ES-I3 (cell line): Measurements from ENCODE around the gene DSTYK.

ENCODE experiments used
- H3K36me3 ChIP-seq: 2 replicates; pipeline ENCODE4 v1.6.1; 2013; ENCODE audit warnings: mild to moderate bottlenecking, low read length, control low read depth, moderate library complexity; ENCODE audit not compliant: insufficient read depth
- H3K4me1 ChIP-seq: 2 replicates; pipeline ENCODE4 v1.6.1; 2013; ENCODE audit warnings: mild to moderate bottlenecking, control low read depth, low read length; ENCODE audit not compliant: insufficient read depth
- H3K9ac ChIP-seq: 2 replicates; pipeline ENCODE4 v1.6.1; 2013; ENCODE audit warnings: low read depth, mild to moderate bottlenecking, low read length, moderate library complexity
- H3K9me3 ChIP-seq: 2 replicates; pipeline ENCODE4 v1.6.1; 2013; ENCODE audit warnings: mild to moderate bottlenecking, low read length, moderate library complexity; ENCODE audit not compliant: control insufficient read depth, insufficient read depth

Gene DSTYK

DNA sequence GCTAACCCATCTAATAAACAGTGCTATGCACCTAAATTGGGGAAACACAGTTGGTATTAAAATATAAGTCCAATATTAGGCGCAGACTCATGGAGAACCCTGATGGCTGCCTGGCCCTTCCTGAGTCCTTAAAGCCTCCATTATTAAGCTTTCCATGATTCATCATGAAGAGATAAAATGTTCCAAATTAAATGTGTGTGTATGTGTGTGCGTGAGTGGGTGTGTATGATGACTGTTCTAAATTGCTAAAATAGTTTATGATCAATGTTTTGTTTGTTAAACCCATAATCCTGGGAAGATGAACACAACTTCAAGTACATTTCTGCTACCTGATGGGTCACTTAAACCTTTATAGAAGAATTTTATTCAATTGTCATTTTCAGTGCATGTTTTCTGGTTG lies 83.5 kb downstream of the DSTYK start:
- Histone ChIP-seq H3K9me3 (no peaks in the 10 kb centered on the region), H3K9ac (no peak overlapping the region), H3K36me3 (no peaks in the 10 kb centered on the region), H3K4me1 (no peaks in the 10 kb centered on the region)

DNA sequence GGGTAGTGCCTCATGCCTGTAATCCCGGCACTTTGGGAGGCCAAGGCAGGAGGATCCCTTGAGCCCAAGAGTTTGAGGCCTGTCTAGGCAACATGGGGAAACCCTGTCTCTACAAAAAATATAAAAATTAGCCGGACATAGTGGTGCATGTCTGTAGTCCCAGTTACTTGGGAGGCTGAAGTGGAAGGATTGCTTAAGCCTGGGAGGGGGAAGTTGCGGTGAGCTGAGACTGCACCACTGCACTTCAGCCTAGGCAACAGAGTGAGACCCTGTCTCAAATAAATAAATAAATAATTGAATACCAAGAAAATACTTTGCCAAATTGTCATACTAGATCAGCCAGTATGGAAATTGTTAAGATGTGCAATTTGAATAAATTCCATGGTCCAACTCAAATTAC lies 83.9 kb downstream of the DSTYK start:
- H3K9me3 ChIP-seq = no peaks in the 10 kb centered on the region
- no peaks in the 10 kb centered on the region for H3K4me1 ChIP-seq
- H3K9ac ChIP-seq = no peak overlapping the region
- no peaks in the 10 kb centered on the region for H3K36me3 ChIP-seq

DNA sequence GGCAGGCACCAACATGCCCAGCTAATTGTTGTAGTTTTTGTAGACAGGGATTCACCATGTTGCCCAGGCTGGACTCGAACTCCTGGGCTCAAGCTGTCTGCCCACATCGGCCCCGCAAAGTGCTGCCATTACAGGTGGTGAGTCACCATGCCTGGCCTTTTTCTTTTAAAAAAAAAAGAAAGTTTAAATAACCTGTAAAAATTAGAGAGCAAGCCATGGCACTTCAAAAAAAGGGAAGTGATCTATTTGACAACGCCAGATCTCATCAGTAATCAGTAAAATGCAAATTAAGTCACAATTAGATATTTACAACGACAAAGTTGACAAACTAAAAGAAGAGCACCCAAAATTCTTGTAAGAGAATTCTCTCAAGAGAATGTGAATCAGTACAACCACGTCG lies 86.8 kb downstream of the DSTYK start:
- Histone ChIP-seq H3K9ac (no peak overlapping the region), H3K36me3 (no peaks in the 10 kb centered on the region), H3K9me3 (no peaks in the 10 kb centered on the region), H3K4me1 (peaks cover 3% of the 10 kb centered on the region; the same call in 1 of the 2 replicates)

DNA sequence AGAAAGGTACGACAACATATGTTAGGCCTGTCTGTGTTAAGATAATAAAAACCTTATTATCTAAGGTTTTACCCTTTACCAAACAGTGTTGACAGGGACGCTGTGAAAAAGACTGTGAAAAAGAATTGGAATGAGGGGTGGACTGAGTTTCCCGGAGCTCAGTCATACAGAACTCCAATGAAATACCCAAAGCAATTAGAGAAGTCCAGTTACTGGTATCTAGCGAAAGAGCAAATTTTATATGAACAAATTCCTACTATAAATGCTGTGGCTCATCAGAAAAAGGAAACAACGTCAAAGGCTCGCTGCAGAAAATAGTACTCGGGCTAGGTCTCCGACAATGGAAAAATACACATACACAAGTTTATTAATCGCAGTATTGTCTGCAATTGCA lies 89.0 kb downstream of the DSTYK start:
- Histone ChIP-seq H3K4me1 (peaks cover 3% of the 10 kb centered on the region; the same call in 1 of the 2 replicates), H3K36me3 (no peaks in the 10 kb centered on the region), H3K9ac (peak overlapping the region; percentile 76), H3K9me3 (no peaks in the 10 kb centered on the region)

DNA sequence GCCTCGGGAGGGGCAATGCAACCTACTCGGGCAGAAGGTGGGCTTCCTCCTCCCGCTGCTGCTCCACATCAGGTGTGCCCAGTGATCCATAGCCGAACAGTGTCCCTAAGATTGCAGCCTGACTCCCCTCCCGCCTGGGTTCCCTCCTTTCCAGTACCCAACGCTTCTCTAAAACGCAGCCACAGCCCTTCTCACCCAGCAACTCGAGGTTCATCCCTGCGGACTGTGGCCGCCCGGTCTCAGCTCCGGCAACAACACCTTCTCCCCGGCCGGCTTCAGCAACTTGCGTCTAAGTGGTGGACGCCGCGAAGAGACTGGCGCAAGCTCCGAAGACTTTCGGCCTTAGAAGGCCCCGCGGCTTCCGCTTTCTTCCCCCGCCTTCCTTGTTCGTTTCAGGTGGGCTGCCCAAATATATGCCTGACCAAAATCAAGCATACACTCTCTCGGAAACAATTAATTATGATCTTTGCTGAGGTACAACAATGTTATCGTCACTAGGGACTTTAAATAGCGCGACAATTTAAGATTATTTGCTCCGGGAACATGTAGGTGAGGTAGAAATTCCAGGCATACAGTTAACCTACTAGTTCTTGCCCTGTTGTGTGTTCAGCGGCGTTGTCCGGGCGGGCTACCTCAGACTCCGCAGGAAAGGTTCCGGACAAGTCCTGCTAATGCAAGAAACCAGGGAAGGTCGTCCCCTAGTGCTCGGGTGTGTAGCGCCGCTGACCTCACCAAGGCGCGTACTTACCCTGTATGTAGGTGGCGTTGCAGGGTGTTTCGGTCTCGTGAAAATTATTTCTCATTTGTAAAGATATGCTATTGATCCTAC lies 89.6 kb downstream of the DSTYK start, which contains the start of gene RBBP5:
RBBP5 (minus strand) TSS at position 319 of the 829 bp plus-strand sequence; CDS start at position 214, 105 bp downstream.
- H3K36me3 ChIP-seq = no peaks in the 10 kb centered on the region
- peak within 1 kb of the TSS; percentile 76 for H3K9ac ChIP-seq

DNA sequence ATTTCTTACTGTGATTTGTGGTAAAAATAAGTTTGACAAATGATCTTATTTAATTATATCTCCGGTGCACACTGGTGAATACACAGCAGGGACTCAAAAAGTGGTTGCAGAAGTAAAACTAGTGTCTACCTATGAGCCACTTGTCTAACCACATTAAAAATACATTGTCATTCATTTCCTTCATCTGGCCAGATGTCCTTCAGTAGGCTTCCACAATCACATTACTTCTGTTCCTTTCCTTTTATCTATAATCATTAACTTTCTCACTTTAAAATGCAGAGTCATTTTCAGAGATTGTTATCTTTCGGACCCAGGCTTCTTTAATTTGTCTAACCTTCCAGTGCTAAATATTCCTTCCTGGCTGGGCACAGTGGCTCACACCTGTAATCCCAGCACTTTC lies 92.8 kb downstream of the DSTYK start:
- H3K36me3 ChIP-seq = peaks cover 2% of the 10 kb centered on the region; the same call in 1 of the 2 replicates
- H3K4me1 ChIP-seq = peaks cover 3% of the 10 kb centered on the region; the same call in 1 of the 2 replicates
- H3K9ac ChIP-seq = no peak overlapping the region
- no peaks in the 10 kb centered on the region for H3K9me3 ChIP-seq

More for the DNA sequence above, 89.6 kb downstream of the DSTYK start, which contains the start of gene RBBP5:
- Histone ChIP-seq H3K4me1 (peaks cover 3% of the 10 kb centered on the region; the same call in 1 of the 2 replicates), H3K9me3 (no peaks in the 10 kb centered on the region)

DNA sequence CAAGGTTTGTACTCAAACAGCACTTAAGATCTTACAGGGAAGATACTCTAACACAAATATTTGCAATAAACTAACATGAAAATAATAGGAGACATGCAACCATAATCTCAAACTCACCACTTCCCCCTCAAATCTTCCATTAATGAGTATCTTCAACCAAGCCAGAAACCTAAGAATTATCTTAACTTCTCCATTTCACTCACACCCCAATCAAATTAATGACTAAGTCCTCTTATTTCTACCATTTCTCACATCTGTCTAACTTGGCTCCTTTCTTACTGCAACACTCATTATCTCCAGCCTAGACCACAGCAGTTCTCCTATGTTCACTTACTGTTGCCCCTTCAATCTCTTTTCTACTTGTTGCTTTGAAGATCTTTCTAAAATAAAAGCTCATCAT lies 100.1 kb downstream of the DSTYK start:
- Histone ChIP-seq H3K9me3 (no peaks in the 10 kb centered on the region), H3K9ac (no peak overlapping the region), H3K36me3 (peaks cover 2% of the 10 kb centered on the region; the same call in 1 of the 2 replicates), H3K4me1 (no peaks in the 10 kb centered on the region)

DNA sequence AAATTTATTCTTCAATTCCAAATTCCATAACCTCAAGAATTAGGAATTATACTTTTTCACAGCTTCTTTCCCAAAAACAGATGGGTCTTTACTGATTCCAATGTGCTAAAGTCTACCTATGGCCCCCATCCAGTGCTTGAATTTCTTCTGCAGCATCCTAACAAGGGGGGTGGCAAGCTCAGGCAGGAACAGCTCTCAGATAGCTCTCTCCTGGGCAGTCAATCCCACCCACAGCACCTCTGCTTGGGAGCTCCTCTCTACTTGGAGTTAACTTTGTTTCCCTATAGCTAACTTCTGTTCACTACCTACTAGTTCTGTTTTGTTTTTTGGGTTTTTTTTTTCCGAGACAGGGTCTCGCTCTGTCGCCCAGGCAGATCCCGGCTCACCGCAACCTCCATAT lies 101.8 kb downstream of the DSTYK start:
- no peaks in the 10 kb centered on the region for H3K4me1 ChIP-seq
- H3K9ac ChIP-seq = no peak overlapping the region
- H3K9me3 ChIP-seq = no peaks in the 10 kb centered on the region
- H3K36me3 ChIP-seq = peaks cover 8% of the 10 kb centered on the region

DNA sequence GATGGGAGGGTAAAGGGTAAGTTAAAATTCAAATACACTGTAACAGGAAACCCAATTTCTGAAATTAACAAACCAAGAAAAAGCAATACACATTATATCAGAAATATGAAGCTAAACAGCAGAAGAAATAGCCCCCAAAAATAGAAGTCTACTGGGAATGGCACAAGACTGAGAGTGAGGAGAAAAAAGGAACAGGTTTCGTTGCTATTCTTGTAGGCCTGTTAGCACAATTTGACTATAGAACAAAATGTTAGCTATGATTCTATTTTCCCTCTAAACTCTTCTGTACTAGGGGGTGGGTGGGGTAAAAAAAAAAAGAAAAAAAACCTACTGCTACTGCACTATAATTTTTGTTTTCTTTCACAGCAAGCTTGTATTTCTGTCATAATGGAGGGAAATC lies 102.2 kb downstream of the DSTYK start:
- Histone ChIP-seq H3K9me3 (no peaks in the 10 kb centered on the region), H3K36me3 (peaks cover 8% of the 10 kb centered on the region), H3K9ac (no peak overlapping the region), H3K4me1 (no peaks in the 10 kb centered on the region)

DNA sequence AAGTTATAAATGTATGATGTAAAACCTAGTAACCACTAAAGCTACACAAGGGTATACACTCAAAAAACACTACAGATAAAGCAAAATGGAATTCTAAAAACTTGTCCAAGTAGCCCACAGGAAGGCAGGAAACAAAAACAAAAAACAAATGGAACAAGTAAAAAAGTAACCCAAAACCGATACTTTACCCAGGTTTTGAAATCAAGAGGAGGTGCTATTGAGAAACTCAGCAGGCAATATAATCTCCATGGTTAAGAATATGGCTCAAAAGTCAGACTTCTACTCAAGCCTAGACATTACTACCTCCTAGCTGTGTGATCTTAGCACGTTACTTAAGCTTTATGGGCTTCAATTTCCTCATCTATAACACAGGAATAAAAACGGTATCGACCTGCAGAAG lies 103.0 kb downstream of the DSTYK start:
- Histone ChIP-seq H3K9me3 (no peaks in the 10 kb centered on the region), H3K4me1 (no peaks in the 10 kb centered on the region), H3K36me3 (peaks cover 6% of the 10 kb centered on the region), H3K9ac (no peak overlapping the region)

DNA sequence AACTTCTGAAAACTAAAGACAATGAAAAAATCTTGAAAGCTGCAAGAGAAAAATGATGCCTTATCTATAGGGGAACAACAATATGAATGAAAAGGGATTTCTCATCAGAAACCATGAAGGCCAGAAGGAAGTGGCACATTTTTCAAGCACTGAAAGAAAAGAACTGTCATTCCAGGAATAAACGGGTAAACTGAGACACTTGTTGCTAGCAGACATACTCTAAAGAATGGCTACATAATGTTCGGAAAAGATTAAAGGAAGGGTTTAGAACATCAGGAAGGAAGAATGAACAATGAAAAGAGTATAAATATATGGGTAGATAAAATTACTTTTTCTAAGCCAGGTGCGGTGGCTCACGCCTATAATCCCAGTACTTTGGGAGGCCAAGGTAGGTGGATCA lies 104.2 kb downstream of the DSTYK start:
- no peaks in the 10 kb centered on the region for H3K4me1 ChIP-seq
- peaks cover 10% of the 10 kb centered on the region for H3K36me3 ChIP-seq
- H3K9me3 ChIP-seq = no peaks in the 10 kb centered on the region
- H3K9ac ChIP-seq = no peak overlapping the region

DNA sequence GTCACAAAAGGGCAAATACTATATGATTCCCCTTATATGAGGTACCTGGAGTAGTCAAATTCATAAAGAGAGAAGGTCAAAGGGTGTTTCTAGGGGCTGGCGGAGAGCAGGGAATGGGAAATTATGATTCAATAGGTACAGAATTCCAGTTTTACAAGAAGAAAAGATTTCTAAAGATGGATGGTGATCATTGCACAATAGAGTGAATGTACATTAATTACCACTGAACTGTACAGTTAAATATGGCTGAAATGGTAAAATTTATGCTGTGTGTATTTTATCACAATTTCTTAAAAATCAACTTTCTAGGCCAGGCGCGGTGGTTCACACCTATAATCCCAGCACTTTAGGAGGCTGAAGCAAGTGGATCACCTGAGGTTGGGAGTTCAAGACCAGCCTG lies 109.1 kb downstream of the DSTYK start:
- peaks cover 21% of the 10 kb centered on the region for H3K36me3 ChIP-seq

DNA sequence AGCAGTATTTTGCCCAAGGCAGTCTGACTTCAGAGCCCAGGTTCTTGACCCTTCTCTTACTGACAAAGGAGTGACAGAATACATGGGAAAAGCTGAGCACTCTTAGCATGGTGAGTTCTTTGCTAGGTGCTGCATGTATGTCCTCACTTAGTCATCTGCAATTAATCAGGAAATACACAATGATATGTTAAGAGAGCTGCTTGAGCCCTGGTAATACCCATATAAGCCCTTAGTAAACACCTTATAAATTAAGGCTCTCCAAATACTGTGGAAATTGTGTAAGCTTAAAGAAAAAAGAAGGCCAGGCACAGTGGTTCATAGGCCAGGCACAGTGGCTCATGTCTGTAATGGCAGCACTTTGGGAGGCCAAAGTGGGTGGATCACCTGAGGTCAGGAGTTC lies 113.3 kb downstream of the DSTYK start:
- H3K9me3 ChIP-seq = no peaks in the 10 kb centered on the region
- H3K4me1 ChIP-seq = no peaks in the 10 kb centered on the region
- H3K36me3 ChIP-seq = peaks cover 20% of the 10 kb centered on the region
- no peak overlapping the region for H3K9ac ChIP-seq

More for the DNA sequence above, 109.1 kb downstream of the DSTYK start:
- Histone ChIP-seq H3K4me1 (no peaks in the 10 kb centered on the region), H3K9ac (no peak overlapping the region), H3K9me3 (no peaks in the 10 kb centered on the region)

DNA sequence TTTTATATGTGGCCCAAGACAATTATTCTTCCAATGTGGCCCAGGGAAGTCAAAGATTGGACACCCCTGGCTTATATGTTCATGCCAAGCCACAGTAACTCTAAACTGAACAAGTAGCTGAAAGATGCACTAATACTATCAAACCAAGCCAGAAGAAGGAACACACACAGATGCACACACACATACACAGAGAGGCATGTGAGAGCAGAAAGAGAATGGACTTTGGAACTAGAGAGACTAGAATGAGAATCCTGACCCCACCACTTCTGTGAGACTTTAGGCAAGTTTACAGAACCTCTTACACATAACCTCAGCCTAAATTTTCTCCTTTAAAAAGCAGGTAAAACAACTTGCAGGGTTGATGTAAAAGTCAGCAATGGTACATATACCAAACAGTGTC lies 116.1 kb downstream of the DSTYK start:
- no peak overlapping the region for H3K9ac ChIP-seq
- no peaks in the 10 kb centered on the region for H3K4me1 ChIP-seq
- H3K36me3 ChIP-seq = peaks cover 24% of the 10 kb centered on the region
- H3K9me3 ChIP-seq = no peaks in the 10 kb centered on the region
